Measurements from ENCODE around the gene GLIPR1L2.
A peak's percentile ranks its signal among the peaks of the same experiment; 100 is the strongest.
"Not testable (repeated sequence)": the region's sequence is repeated elsewhere in the genome, so short reads cannot be mapped to it uniquely, and the experiment has no call there.

GLIPR1L2 gene

DNA sequence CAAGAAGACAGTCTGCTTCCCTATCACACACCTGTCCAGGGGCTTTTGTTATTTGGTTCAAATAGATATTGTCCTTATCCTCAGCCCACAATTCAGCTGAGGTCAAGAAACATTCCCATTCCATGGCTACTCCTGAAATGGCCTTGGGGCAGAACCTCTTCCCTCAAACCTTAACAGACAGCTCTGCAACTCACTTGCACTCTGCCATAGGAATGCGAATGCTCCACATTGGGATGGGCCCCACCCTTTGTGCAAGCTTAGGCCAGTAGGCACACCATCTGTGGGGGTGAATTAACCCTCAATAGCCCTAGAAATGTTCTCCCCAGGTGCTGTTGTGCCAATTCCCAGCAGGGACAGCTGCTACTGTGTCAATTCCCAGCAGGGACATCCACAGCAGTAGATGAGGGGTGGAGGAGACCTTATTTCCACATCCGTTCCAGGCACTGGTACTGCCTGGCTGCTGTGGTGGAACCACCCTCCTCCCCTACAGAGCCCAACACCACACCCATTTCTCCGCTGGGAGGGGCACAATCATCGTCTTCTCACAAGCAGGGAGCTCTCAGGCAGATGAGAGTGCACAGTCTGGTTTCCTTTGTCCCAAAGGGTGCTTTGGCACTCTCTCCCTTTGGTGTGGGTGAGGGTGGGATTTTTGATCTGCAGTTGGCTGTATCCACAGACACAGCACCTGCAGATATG is 47.3 kb downstream of the GLIPR1L2 start:
- DNase-seq = no peak

DNA sequence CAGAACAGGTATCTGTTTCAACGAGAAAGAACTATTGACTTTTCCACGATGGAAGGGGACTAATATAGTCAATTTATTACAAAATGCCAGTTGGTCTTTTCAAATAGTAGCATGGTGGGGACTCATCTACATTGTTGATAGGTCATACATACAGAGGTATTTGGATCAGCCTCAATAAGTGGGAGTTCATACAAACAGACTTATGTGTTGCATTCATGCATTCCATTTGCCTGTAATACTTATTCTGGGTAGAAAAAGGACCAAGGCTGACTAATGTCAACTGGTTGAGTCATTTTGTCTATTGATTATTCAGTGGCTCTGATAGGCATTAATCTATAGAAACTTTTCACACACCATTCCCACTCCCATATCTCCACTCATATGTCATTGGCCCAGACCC is 48.2 kb downstream of the GLIPR1L2 start:
- DNase-seq = peak; percentile 20

DNA sequence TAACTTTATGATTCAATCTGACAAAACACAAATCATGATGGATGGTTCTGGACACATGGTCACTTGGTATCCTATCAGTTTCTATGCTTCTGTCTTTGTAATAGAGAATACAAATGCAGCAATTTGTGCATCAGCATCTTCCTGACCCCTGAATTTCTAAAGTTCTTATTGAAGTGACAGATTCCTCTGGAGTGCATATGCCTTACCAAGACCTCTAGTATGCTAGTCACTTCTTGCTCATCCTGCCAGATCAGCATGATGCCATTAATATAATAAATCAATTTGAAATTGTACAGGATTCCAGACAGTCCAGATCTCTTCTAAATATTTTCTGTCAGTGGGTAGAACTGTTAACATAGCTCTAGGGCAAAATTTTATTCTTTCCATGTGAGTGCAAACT is 49.0 kb downstream of the GLIPR1L2 start:
- DNase-seq = peak; percentile 37

DNA sequence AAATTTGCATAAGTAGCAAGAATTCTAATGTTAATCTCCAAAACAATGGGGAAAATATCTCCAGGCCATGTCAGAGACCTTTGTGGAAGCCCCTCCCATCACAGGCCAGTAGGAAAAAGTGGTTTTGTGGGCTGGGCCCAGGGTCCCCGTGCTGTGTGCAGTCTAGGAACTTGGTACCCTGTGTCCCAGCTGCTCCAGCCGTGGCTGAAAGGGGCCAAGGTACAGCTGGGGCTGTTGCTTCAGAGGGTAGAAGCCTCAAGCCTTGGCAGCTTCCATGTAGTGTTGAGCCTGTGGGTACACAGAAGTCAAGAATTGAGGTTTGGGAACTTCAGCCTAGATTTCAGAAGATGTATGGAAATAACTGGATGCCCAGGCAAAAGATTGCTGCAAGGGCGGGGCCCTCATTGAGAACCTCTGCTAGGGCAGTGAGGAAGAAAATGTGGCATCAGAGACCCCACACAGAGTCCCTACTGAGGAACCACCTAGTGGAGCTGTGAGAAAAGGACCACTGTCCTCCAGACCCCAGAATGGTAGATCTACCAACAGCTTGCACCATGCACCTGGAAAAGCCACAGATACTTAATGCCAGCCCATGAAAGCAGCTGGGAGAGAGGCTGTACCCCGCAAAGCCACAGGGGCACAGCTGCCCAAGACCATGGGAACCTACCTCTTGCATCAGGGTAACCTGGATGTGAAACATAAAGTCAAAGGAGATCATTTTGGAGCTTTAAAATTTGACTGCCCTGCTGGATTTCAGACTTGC is 51.0 kb downstream of the GLIPR1L2 start:
- DNase-seq = not testable (repeated sequence)

DNA sequence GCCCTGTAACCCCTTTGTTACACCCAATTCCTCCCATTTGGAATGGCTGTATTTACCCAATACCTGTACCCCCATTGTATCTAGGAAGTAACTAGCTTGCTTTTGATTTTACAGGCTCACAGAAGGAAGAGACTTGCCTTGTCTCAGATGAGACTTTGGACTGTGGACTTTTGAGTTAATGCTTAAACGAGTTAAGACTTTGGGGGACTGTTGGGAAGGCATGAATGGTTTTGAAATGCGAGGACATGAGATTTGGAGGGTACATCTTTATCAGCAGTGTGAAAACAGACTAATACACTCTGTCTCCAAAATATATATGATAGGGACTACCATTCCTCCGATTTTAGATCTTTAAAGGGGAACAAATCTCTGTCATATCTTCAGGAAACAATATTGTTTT is 51.6 kb downstream of the GLIPR1L2 start:
- DNase-seq = not testable (repeated sequence)

DNA sequence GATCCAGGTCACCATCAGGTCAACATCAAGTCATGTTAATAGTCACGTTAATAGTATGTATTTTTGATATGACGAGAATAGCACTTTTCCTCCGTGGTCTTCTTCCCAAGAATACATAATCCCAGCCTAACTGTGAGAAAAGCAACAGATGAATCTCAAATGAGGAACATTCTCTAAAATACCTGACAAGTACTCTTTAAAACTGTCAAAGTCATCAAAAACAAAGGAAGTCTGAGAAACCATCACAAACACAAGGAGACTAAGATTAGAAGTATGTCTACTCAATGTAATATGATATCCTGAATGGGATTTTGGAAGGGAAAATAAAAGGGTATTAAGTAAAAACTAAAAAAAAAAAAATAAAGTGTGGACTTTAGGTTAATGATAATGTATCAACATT is 52.8 kb downstream of the GLIPR1L2 start:
- no peak for DNase-seq

DNA sequence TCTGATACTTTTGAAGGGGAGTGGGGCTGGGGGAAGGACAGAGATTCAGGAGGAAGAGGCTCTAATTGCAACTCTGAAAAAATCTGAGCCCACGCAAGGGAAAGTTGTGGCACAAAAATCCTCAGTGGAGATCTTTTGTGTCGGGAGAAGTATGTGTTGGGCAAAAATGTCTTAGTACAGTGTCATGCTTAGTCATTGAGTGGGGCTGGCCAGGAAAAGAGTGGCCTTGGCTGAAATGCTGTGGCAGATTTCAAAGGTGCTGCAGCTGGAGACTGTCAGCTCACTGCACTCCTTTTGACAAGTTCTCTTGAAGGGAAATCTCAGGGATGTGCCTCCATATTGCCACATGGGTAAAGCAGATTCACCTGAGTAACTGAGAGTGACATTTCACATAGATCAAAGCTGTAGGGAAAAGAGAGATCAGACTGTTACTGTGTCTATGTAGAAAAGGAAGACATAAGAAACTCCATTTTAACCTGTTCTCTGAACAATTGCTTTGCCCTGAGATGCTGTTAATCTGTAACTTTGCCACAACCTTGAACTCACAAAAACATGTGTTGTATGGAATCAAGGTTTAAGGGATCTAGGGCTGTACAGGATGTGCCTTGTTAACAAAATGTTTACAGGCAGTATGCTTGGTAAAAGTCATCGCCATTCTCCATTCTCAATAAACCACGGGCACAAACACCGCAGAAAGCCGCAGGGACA is 53.7 kb downstream of the GLIPR1L2 start:
- peak; percentile 81 for DNase-seq

DNA sequence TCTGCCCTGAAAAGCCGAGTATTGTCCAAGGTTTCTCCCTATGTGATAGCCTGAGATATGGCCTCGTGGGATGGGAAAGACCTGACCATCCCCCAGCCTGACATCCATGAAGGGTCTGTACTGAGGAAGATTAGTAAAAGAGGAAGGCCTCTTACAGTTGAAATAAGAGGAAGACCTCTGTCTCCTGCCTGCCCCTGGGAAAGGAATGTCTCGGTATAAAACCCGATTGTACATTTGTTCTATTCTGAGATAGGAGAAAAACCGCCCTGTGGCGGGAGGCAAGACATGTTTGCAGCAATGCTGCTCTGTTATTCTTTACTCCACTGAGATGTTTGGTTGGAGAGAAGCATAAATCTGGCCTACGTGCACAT is 54.2 kb downstream of the GLIPR1L2 start:
- not testable (repeated sequence) for DNase-seq

DNA sequence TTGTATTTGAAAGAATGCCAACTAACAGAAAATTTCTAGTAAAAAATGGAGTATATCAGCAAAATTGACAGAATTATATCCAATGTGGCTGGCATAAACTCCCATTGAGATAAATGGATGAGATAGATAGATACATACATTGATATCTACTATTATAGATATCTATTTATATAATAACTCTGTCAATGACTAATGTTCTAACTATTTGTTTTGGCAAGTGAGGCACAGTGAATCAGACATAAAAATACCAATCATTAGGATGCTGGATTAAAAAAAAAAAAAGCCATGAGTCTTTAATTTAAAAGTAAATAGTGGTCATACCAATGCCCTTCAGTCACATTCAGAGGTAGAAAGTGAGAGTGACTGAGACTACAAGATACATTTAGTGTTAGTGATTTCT is 56.0 kb downstream of the GLIPR1L2 start:
- DNase-seq = peak; percentile 87

DNA sequence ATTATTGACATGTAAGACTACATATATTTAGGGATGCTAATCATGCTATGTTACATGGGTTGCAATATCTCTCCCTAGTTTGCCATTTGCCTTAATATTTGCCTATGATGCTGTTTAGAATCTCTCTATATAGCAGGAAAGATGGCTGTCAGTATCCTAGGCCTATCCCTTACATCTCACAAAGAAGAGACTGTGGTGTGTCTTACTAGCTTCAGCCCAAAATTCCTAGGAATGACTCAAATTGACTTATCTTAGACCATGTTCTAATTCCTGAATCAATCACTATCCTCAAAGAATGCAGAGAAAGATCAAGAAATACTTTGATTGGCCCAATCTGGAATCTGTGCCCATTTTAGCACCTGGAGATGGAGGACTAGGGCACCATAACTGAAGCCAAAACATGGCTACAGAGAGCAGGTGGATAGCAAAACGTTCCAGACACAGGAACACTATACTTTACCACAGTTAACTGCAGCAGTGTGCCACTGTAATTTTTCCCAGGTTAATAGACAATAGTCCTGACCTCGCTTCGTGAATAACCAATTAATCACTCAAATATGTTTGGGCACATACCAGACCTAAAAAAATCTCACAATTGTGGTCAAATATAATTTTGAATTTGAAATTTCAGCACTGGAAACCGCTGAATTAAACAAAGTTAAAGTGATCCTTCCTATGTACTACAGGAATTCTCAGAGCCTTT is 57.0 kb downstream of the GLIPR1L2 start:
- peak; percentile 39 for DNase-seq

DNA sequence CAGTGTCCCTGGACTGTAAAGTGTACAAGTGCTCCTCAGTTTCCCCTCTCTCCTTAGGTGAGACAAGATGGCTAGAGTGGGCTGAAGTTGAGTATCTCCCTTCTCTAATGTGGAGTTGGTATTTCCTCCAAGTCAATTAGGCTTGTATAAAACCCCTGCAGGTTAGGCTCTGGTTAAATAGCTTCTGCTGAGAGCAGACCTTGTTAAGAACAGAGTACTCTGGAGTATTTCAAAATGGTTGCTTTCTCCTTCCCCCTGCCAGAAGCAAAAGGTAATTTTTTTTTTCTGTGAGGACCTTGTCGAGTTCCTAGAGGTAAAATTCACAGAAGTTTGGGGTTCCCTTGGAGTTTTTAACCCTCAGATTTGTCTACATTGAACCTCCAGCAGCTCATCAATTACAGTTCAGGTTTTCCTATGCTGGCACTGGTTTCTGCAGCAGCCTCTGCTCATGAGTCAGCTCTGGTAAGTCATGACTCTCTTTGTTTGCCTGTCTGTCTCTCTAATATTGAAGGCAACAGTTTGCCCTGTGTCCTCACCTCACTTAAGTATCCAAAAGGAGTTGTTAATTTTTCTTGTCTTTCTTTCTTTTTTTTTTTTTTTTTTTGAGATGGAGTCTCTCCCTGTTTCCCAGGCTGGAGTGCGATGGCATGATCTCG is 61.9 kb downstream of the GLIPR1L2 start:
- peak; percentile 44 for DNase-seq

DNA sequence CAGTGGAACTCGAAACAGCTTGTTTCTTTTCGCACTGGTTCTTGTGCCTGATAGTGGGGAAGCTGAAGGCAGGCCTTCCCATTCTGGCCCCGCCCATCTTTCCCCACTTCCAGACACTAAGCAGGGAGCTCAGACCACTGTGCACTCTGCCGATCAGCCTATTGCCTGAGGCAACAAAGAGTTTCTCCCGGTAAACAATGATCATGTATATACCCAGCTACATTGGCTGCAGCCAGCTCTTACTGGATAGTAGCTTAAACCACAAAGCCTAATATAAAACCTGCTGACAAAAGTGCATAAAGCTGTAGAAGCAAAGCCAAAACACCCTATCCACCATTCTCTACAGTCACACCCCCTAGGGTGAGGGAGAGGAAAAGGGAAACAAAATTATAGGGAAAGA is 65.0 kb downstream of the GLIPR1L2 start:
- DNase-seq = no peak

DNA sequence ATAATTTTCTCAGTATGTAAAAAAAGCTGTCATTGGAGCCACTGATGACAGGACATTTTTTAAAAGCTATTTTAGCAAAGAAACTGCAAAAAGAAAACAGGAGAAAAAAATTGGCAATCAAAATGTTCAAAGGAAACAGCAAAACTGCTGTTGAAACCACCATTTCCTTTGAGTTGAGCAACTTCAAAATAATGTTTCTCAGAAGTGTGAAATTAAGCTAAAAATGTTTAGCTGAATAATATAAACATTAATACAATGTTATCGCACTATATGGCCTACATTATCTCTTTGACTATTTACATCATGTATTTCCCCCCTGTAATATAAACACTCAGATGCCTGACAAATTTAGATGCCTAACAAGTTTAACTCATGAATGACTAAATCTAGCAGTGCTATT is 66.3 kb downstream of the GLIPR1L2 start:
- DNase-seq = no peak

DNA sequence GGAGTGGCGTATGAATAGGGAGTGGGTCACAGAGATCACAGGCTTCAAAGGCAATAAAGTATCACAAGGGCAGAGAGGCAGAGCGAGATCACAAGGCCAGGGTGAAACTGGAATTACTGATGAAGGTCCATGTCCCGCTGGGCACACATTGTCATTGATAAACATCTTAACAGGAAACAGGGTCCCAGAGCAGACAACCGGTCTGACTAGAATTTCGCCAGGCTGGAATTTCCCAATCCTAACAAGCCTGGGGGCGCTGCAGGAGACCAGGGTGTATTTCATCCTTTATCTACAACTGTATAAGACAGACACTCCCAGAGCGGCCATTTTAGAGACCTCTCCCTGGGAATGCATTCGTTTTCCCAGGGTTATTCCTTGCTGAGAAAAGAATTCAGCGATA is 67.0 kb downstream of the GLIPR1L2 start:
- DNase-seq = not testable (repeated sequence)

DNA sequence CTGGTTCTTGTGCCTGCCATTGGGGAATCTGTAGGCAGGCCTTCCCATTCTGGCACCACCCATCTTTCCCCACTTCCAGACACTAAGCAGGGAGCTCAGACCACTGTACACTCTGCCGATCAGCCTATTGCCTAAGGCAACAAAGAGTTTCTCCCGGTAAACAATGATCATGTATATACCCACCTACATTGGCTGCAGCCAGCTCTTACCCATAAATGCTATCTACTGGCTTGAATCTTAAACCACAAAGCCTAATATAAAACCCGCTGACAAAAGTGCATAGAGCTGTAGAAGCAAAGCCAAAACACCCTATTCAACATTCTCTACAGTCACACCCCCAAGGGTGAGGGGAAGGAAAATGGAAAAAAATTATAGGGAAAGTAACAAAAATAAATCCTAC is 68.9 kb downstream of the GLIPR1L2 start:
- no peak for DNase-seq

DNA sequence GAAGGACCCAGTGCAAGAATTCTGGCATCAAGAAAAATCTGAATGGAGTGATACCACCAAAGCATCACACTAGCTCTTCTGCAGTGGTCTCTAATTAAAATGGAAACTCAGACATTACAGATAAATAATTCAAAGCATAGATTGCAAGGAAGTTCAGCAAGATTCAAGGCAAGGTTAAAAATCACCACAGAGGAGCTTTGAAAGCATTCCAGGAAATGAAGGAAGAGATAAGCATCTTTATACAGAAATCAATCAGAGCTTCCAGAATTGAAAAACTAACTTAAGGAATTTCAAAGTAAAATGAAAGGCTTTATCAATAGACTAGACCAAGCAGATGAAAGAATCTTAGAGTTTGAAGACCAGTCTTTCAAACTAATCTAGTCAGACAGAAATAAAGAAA is 69.3 kb downstream of the GLIPR1L2 start:
- DNase-seq = no peak

DNA sequence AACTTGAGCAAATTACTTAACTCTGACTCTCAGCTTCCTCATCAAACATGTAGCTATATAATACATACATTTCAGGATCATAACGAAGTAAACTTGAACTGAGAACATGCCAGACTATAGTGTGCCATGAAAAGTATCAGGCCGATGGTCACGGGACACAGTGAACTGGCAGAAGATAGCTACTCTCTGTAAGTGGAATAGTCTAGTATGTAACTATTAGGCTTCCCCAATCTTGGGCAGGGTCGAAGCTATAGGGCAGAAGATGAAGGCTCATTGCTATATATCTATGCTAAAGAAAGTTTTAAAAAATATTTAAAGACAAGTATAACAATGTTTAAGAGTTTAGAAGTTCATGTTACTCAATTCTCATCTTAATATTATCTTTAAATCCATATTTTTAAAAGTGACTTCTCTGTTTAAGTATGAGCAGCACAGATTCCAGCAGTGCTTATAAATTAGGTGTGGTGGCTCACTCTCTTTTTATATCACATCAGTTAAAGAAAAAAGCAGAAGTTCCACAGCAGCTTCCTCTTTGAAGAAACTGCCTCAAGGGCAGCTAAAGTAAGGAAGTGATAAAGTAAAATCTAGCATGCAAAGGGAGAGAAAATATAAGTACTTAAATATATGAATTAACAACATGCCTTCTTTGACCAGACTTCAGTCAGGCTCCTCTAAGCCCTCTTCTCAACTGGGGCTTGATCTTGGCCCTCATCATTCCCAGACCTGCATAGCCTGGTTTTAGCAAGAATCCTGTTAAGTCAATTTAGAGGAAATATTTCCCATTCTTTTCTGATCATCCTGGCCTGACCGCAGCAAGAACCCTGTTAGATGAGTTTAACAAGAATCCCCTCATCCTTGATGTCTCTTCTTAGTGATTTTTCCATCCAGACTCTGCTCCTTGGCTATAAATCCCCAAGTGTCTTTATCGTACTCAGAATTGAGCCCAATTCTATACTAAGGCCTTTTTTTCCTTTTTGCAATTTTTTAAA is 81.3 kb downstream of the GLIPR1L2 start:
- no peak for DNase-seq

DNA sequence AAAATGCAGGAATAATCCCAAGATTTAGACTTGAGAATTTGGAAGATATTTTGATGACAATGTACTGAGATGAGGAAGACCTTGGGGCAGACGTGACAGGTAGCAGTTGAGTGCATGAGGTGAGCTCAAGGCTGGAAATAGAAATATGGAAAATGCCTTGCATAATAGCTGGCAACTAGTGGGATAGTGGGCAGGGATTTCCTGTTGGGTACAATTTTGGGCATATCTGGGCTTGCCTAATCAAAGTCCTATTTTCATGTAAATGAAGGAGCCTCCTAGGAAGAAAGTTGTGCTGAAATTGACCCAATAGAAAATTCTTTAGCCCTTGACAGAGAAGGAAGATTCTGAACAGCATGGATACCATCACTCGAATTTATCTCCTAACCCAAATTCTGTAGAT is 83.2 kb downstream of the GLIPR1L2 start:
- no peak for DNase-seq

DNA sequence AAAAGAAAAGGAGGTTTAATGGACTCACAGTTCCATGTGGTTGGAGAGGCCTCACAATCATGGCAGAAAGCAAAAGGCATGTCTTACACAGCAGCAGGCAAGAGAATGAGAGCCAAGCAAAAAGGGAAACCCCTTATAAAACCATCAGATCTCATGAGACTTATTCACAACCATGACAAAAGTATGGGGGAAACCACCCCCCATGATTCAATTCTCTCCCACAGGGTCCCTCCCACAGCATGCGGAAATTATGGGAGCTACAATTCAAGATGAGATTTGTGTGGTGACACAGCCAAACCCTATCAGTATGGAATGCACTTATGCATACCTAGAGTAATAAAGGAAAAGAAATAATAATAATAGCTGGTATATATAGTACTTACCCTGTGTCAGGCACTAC is 85.2 kb downstream of the GLIPR1L2 start:
- no peak for DNase-seq

DNA sequence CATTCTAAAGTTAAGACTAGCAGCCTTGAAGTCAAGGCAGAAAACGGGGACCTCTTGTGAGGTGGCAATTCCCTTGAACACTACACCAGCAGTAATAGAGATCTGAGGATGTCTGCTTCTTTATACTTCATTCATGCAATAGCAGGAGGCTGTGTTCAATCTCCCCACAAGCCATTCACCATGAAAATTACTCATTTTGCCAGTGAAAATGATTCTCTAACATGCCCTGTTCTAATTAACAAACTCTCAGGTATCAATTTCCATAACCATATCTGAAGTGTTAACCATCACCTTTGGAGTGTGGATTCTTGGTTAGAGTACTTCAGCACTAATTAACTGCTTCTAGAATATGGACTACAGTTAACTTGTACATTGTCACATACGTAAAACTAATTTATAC is 86.2 kb downstream of the GLIPR1L2 start:
- no peak for DNase-seq

DNA sequence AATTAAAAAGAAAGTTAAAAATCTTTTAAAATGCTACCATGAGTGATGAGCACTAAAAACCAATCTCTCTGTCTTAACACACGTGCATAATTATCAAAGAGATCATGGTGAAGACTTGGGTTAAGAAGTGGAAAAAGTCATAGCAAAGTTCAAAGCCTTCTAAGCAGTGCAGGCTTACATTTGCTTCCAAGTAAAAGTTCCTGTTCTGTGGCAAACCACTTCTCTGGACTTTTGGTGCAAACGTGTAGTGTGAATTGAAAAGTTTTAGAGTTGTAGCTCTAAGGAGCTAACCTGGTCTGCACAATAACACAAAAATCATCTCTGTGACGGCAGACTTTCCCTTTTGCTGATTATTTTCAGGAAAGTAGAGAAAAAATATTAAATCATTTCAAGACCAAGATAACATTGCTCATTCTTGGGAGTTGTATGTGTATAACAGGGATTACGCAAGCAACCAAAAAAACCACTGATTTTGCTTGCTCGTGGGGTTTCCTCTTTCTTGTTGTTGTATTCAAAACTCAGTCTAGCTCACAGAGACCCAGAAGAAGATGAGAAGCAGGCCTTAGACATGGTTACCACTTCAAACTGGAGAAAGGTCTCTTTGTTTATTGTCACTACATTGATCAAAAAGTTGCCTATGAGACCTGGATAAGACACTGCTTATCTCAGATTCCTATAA is 87.4 kb downstream of the GLIPR1L2 start:
- peak; percentile 56 for DNase-seq

Measured in HCEC 1CT (cell line).